Stimulated activated CD8-positive, alpha-beta memory T cell treated with anti-CD3 and anti-CD28 coated beads, Interleukin-12 subunit alpha, Interleukin-12 subunit beta, amount 100 ng/mL, for 1 hour (primary cell): ENCODE data around the gene GSTK1.

ENCODE experiments used
- DNase-seq: peaks from one replicate; pipeline ENCODE4 v3.0.0-alpha.2; 2020; ENCODE audit warnings: low read depth

Gene GSTK1

DNA sequence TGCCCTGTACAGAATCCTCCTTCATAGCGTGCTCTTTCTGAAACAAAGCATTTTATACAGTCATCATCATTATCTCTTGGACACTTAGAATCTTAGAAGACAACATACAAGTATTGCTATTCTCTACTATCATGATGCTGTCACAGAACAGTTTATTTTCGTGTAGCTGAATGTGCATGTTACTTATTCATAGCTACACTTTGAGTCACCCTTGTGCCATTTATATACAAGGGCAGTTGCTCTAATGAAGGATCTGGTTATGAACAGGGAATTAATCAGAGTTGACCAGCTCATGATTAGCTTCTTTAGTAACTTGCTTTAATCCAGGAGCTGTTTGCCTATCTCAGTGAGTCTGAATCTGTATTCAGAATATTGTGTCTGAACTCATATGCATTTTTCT lies 36.1 kb downstream of the GSTK1 start:
- DNase-seq: no peak

DNA sequence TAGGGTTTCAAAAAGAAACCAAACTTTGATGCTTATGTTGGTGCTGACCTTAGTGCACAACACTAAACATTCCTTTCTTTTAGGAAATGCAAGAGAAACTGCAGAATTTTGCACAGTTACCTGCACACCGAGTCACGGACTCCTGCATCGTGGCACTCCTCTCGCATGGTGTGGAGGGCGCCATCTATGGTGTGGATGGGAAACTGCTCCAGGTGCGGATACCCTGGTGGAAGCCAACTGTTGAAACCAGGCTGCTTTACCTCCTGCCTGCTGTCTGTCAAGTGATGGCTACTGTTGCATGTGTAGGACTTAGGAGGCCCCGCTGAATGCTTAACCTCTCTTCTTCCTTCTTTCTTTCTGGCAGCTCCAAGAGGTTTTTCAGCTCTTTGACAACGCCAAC lies 36.6 kb downstream of the GSTK1 start:
- DNase-seq: peak; percentile 35

DNA sequence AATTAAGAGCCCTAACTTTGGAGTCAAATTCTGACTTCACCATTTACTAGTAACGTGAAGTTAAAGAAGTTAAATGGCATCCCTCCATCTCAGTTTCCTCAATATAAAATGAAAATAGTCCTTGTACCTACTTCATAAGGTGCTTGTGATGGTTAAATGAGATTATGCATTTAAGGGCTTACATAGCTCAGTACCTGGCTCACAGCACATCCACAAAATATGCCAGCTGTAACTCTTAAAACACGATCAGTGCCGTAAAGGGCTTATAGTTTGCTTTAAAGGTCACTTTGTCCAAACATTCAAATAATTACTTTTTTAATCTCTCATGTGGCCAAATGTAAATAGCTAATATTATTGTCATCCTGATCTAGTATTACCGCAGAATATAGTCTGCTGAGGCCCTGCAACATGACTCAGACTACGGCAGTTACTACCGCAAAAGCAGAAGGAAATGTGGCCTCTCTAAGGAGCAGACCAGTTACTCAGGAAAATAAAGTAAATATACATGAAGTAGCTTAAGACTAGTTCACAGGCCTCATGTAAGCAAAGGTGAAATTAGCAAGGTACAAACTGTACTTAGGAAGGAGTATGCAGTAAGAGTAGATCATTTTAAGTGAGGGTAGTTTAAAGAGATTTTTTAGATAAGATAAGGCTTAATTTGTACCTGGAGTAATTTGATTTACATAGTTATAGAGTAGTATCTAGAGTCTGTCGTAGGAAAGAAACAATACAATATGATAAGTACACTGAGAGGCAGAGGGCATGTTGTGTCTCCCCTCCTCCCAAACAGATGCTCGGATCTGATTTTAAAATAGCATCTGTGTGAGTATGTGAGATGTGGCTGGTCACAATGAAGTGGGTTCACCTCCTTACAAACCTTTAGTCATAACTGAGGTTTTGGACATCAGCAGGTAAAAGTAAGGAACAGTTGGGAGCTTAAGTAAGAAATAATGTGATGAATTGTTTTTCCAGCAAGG lies 38.0 kb downstream of the GSTK1 start:
- DNase-seq: no peak

DNA sequence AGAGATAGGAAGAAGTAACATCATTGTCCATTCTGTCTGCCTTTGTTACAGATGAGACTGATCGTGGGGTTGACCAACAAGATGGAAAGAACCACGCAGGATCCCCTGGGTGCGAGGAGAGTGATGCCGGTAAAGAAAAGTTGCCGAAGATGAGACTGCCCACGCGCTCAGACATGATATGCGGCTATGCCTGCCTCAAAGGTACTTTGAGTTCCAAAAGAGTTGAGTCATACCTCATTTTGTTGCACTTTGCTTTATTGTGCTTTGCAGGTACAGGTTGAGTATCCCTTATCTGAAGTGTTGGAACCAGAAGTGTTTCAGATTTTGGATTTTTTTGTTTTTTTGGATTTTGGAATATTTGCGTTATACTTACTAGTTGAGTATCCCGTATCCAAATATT lies 40.5 kb downstream of the GSTK1 start:
- DNase-seq: no peak

DNA sequence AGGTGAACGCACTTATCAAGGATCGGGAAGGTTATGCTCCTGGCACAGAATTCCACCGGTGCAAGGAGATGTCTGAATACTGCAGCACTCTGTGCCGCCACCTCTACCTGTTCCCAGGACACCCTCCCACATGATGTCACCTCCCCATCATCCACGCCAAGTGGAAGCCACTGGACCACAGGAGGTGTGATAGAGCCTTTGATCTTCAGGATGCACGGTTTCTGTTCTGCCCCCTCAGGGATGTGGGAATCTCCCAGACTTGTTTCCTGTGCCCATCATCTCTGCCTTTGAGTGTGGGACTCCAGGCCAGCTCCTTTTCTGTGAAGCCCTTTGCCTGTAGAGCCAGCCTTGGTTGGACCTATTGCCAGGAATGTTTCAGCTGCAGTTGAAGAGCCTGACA lies 41.7 kb downstream of the GSTK1 start:
- DNase-seq: no peak

DNA sequence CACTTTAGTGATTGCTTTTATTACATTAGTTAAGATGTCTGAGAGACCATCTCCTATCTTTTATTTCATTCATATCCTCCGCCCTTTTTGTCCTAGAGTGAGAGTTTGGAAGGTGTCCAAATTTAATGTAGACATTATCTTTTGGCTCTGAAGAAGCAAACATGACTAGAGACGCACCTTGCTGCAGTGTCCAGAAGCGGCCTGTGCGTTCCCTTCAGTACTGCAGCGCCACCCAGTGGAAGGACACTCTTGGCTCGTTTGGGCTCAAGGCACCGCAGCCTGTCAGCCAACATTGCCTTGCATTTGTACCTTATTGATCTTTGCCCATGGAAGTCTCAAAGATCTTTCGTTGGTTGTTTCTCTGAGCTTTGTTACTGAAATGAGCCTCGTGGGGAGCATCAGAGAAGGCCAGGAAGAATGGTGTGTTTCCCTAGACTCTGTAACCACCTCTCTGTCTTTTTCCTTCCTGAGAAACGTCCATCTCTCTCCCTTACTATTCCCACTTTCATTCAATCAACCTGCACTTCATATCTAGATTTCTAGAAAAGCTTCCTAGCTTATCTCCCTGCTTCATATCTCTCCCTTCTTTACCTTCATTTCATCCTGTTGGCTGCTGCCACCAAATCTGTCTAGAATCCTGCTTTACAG lies 42.3 kb downstream of the GSTK1 start:
- peak; percentile 56 for DNase-seq

DNA sequence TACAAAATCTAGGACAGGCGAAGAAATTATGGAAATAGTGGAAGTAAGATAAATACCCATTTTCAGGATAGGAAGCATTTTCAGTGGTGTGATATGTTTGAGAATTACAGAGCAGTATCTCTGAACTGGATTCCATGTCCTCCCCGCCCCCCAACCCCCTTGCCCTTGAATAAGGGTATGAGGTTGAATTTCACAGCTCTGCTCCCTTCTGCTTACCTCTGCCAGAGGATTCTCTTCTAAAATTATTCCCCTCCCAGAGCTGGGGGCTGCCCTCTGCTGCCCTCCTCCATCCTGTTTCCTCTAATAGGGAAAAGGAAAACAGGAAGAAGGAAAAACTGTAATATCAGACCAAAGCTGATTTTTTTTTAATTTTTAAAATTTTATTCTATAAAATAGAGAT lies 45.4 kb downstream of the GSTK1 start:
- no peak for DNase-seq

DNA sequence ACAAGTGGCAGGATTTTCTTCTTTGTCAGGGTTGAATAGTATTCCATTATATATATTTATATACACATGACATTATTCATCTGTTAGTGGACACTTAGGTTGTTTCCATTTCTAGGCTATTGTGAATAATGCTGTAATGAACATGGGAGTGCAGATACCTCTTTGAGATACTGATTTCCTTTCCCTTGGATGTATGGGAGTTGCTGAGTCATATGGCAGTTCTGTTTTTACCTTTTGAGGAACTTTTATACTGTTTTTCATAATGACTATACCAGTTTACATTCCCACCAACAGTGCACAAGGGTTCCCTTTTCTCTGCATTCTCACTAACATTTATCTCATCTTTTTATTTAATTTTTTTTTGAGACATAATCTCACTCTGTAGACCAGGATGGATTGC lies 50.9 kb downstream of the GSTK1 start:
- no peak for DNase-seq

DNA sequence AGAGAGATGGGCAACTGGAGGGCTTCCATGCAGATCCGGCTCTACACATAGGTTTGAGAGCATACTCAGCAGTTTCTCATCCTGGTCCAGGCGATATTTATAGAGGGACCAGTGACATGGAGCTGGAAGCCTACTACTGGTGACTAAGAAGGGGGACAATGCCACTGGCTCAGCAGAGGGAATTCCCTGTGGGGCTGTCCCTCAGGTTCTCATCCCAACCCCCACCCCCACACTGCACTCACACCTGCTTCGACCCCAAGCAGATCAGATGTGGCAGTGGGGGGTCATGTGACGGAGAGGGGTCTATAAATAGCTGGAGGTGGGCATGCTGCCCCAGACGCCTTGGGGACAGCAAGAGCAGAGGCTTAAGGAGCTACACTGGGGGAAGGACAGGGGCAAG lies 52.5 kb downstream of the GSTK1 start, which contains the start of gene CLCN1:
Gene CLCN1, plus strand, starts transcription at position 336 of the 400 bp plus-strand sequence. CDS start 102 bp downstream, outside the sequence.
- DNase-seq: no peak

DNA sequence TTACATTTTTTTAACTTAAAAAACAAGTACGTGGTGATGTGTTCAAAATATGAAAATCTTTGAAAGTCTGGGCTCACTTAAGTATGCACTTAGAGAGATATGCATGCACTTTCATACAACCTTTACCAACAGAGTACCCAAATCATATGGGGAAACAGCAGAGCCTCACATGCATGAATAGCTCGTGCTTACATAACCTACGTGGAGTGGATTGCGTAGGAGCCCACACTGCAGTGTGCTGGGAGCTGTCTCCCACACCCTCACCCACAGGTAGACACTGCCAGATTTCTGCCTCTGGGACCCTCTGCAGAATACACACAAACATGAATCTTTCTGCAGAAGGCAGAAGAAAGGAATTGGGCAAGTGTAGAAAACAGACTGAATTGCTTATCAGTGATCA lies 53.3 kb downstream of the GSTK1 start:
- no peak for DNase-seq

DNA sequence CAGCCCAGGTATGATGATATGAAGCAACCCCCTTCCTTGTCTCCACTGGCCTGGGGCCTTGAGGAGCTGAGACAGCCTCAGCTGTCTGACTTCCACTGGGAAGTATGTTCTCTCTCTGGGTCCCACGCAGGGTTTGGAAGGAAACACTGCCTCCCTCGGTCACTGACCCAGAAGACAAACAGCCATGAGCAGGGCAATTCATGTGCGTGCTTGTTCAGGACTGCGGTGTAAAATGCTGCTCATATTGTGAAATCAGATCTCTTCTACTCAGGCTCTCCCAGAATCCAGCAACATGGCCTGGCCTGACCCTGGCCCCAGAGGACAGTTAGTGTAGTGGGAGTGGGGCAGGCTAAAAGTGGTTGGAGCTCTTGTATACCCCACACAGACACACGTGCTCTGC lies 55.4 kb downstream of the GSTK1 start:
- no peak for DNase-seq
